VCaP (cell line): ENCODE results near the gene SERPIND1.
"Not testable (repeated sequence)": the region's sequence is repeated elsewhere in the genome, so short reads cannot be mapped to it uniquely, and the experiment has no call there.

Experiments used
- H3K27ac ChIP-seq: fragments of 450-650 bp; 2 replicates; pipeline ENCODE4 v1.5.1; 2017
- TF ChIP-seq, protein P1 (sequence below): fragments of 450-650 bp; conservative IDR thresholded peaks from 2 replicates; pipeline ENCODE4 v1.5.1; 2017; ENCODE audit warnings: mild to moderate bottlenecking, moderate library complexity

SERPIND1 gene

DNA sequence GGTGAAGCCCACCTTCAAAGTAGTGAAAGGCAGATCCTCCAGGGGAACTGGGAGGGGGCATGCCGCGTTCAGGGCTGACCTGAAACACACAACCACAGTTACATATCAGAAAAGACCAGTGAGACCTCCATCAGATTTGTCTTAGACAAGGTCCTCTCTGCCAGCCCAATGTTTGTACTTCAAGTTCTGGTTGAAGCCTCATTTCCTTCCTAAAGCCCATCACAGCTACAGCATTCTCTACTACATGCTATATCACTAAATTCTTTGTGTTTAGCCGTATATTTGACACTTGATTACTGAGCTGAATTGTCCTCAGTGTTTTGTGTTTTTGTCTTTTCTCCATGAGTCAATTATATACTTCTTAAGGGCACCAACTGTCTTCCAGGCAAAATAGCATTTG lies 44.6 kb downstream of the SERPIND1 start:
- TF ChIP-seq, protein P1, sequence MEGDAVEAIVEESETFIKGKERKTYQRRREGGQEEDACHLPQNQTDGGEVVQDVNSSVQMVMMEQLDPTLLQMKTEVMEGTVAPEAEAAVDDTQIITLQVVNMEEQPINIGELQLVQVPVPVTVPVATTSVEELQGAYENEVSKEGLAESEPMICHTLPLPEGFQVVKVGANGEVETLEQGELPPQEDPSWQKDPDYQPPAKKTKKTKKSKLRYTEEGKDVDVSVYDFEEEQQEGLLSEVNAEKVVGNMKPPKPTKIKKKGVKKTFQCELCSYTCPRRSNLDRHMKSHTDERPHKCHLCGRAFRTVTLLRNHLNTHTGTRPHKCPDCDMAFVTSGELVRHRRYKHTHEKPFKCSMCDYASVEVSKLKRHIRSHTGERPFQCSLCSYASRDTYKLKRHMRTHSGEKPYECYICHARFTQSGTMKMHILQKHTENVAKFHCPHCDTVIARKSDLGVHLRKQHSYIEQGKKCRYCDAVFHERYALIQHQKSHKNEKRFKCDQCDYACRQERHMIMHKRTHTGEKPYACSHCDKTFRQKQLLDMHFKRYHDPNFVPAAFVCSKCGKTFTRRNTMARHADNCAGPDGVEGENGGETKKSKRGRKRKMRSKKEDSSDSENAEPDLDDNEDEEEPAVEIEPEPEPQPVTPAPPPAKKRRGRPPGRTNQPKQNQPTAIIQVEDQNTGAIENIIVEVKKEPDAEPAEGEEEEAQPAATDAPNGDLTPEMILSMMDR, result no peak
- H3K27ac ChIP-seq, result no peak overlapping the region

DNA sequence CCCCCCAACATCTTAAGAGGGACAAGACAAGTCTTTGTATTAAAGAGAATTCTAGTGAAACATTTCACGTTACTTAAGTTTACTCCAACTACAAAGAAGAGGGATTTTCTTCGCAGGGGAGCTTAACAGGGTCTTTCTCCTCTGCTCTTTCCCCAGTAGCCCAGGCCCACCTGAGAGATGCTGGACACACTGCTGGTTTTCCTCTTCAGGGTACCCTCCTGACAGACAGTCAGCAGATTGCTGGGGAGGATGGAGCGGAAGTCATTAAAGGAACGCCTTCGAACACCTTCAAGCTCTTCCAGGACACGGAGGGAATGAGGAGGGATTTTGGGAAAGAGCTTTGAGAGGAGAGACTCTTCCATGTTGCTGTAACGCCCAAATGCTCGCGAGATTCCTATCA lies 45.6 kb downstream of the SERPIND1 start:
- TF ChIP-seq, protein P1, result no peak

DNA sequence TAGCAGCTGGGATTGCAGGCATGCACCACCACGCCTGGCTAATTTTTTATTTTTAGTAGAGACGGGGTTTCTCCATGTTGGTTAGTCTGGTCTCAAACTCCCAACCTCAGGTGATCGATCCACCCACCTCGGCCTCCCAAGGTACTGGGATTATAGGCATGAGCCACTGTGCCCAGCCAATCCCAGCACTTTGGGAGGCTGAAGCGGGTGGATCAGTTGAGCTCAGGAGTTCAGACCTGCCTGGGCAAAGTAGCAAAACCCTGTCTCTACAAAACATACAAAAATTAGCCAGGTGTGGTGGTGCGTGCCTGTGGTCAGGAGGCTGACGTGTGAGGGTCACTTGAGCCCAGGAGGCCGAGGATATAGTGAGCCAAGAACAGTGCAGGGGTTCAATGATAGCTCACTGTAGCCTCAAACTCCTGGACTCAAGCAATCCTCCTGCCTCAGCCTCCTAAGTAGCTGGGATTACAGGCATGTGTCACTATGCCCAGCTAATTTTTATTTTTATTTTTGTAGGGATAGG lies 47.9 kb downstream of the SERPIND1 start:
- not testable (repeated sequence) for H3K27ac ChIP-seq

More for the DNA sequence above, 45.6 kb downstream of the SERPIND1 start:
- no peak overlapping the region for H3K27ac ChIP-seq

DNA sequence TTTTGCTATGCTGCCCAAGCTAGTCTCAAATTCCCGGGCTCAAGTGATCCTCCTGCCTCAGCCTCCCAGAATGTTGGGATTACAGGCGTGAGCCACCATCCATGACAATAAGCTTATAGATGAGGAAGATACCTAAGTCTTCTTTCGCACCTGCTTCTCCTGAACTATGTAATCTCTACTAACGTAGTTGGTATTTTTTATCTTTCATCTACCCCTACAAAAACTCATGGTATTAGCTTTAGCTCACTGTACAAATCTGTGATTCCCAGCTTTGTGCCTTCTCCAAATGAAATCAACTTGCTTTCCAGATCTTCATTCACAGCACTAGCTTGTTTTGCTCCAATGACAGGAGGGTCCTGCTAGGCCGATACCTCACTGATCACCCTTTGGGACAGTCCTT lies 48.3 kb downstream of the SERPIND1 start:
- TF ChIP-seq, protein P1, result no peak
- no peak overlapping the region for H3K27ac ChIP-seq

DNA sequence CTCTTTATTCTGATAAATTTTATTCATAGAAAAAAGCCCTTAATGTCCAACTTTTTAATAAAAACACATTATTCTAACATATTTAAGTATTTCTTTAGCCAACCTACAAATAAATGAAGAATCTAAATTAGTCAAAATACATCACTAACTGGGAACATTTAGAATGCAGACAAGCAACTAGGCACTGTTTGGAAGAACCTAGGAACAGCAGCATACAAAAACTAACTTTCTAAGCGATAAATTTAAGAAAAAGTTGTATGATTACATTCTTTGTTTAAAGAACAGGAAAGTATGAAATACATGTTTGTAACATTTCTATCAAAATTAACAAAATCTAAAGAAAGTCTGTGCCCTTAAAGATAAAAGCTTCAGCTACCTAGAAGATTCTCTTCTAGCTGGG lies 49.4 kb downstream of the SERPIND1 start:
- peak overlapping the region; percentile 36; the same call in 1 of the 2 replicates for H3K27ac ChIP-seq
- TF ChIP-seq, protein P1, result no peak

DNA sequence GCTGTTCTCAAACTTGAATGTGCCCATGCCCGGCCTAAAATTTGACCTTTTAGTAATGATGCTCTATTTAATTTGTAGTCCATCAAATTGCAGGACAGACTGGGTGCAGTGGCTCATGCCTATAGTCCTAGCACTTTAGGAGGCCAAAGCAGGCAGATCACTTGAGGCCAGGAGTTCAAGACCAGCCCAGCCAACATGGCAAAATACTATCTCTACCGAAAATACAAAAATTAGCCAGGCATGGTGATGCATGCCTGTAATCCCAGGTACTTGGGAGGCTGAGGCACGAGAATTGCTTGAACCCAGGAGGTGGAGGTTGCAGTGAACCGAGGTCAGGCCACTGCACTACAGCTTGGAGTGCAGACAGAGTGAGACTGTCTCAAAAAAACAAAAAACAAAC lies 51.3 kb downstream of the SERPIND1 start:
- H3K27ac ChIP-seq, result peak overlapping the region; percentile 36

DNA sequence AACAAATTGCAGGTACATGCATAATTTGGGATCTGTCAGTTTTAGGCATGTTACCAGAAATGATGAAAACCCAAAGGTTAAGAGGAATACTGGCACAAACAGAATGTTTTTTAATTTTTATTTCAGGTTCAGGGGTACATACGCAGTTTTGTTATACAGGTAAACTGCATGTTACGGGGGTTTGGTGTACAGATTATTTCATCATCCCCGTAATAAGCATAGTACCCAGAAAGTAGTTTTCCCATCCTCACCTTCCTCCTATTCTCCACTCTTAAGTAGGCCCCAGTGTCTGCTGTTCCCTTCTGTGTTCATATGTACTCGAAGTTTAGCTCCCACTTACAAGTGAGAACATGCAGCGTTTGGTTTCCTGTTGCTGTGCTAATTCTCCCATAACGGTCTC lies 51.7 kb downstream of the SERPIND1 start:
- TF ChIP-seq, protein P1, result no peak
- no peak overlapping the region; the same call in 1 of the 2 replicates for H3K27ac ChIP-seq

DNA sequence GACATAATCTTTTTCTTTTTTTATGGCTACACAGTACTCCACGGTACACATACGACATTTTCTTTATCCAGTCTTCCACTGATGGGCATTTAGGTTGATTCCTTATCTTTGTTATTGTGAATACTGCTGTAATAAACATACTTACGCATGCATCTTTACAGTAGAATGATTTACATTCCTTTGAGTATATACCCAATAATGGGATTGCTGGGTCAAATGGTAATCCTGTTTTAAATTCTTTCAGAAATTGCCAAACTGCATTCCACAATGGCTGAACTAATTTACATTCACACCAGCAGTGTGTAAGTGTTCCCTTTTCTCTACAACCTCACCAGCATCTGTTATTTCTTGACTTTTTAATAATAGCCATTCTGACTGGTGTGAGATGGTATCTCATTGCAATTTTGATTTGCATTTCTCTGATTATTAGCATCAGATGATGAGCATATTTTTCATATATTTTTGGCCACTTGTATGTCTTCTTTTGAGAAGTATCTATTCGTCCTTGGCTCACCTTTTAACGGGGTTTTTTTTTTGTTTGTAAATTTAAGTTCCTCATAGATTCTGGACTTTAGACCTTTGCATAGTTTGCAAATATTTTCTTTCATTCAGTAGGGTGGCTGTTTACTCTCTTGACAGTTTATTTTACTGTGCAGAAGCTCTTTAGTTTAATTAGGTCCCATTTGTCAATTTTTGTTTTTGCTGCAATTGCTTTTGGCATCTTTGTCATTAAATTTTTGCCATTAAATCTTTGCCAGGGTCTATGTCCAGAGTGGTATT lies 52.6 kb downstream of the SERPIND1 start:
- H3K27ac ChIP-seq, result not testable (repeated sequence)

DNA sequence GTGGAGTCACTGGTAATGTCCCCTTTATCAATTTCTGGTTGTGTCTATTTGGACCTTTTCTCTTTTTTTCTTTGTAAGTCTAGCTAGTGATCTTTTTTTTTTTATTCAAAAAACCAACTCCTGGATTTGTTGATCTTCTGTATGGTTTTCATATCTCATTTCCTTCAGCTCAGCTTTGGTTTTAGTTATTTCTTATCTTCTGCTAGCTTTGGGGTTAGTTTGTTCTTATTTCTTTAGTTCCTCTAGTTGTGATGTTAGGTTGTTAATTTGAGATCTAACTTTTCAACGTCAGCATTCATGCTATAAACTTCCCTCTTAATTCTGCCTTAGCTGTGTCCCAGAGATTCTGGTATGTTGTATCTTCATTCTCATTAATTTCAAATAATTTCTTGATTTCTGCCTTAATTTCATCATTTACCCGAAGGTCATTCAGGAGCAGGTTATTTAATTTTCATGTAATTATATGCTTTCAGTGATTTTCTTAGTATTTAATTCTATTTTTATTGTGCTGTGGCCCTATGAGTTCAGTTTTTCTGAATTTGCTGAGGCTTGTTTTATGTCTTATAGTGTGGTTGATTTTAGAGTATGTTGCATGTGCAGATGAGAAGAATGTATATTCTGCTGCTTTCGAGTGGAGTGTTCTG lies 55.7 kb downstream of the SERPIND1 start:
- no peak overlapping the region for H3K27ac ChIP-seq
- TF ChIP-seq, protein P1, result no peak
